GM19324 (cell line): ENCODE data around the gene ITGA4.

Experiments
- ATAC-seq: cut with Tn5 transposase; IDR thresholded peaks from one replicate; pipeline ENCODE4 v1.9.1; 2021; ENCODE audit warnings: mild to moderate bottlenecking, moderate library complexity; ENCODE audit not compliant: unreplicated experiment, low FRiP score

ITGA4 gene

GRCh38 chr2:181457741-181458425, 697 bp downstream of the ITGA4 start:
- ATAC-seq: peak; percentile 35

DNA sequence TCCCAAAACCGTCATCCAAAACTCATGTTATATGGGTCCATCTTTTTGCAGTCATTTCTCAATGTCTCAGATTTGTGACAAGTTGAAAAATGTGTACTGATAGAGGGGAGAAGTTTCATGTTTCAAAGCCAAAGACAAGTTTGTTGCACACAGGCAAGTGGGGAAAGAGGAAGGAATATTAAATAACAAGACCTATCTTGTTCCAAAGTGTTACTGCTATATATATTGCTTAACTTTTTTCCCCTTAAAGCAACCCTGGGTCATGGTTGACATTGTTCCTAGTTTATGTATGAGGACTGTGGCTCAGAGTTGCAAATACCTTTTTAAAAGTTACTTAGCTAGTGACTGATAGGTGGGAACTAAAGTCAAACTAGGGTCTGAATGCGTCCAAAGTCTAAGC, 1.7 kb downstream of the ITGA4 start:
- no peak for ATAC-seq

DNA sequence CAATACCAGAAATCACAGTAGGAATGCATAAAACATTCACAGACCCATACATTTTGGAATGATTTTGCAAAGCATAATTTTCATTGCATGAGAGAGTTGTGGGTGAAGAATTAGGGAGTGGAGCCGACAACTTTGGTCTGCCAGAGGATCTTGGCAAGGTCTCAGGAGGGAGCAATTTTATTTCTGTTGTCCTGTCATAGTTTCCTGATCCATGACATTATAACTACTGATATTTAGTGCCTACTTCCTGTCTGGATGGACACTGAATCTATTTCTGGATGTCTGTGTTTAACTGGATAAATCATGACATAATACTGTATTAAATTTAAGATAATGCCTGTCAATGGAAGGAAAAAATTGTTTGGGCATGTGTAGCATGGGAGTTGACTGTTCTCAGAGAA, 2.4 kb downstream of the ITGA4 start:
- ATAC-seq: no peak

- ATAC-seq: no peak
These were observed 4.1 kb downstream of the ITGA4 start for GRCh38 chr2:181461056-181461997.

- no peak for ATAC-seq
These were observed 4.8 kb downstream of the ITGA4 start for GRCh38 chr2:181462033-181462432.

DNA sequence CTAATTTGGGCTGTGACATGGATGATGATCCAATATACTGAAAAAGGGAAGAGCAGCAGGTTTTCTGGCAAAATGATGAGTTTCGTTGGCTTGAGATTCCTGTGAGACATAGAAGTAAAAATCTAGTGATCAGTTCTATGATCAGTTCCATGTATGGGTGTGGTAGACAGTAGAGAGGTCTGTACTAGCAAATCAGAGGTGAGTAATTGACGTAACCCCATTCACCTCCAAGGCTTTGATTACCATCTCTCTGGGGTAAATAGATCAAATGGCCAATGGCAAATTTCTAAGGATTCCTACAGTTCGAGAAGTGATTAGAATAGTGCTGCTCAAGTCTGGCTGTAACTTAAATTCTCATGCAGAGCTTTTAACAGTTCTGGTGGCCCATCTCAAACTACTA, 6.4 kb downstream of the ITGA4 start:
- no peak for ATAC-seq

- no peak for ATAC-seq
These were observed 7.8 kb downstream of the ITGA4 start for GRCh38 chr2:181464966-181465365.

GRCh38 chr2:181465676-181466375, 8.6 kb downstream of the ITGA4 start:
- no peak for ATAC-seq

GRCh38 chr2:181466661-181467576, 9.7 kb downstream of the ITGA4 start:
- ATAC-seq: no peak

GRCh38 chr2:181467966-181468707, 11.0 kb downstream of the ITGA4 start:
- ATAC-seq: no peak

- no peak for ATAC-seq
These were observed 11.6 kb downstream of the ITGA4 start for GRCh38 chr2:181468811-181469210.

DNA sequence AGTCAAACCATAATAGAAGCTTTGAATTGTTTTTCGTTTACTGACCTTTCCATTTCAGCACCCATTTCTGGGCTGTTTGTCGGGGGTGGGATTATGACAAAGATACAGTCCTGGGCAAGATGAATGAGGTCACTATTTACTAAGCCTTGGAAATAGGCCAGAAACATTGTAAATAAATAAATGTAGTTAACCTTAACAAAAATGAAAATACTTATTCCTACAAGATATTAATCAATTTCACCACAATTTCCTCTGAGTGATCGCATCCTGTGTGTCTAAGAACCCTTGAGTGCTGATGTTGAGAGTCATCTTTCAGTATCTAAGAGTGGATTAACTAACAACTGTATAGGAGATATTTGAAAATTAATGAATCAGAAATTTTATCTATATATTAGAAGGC, 14.0 kb downstream of the ITGA4 start:
- no peak for ATAC-seq

DNA sequence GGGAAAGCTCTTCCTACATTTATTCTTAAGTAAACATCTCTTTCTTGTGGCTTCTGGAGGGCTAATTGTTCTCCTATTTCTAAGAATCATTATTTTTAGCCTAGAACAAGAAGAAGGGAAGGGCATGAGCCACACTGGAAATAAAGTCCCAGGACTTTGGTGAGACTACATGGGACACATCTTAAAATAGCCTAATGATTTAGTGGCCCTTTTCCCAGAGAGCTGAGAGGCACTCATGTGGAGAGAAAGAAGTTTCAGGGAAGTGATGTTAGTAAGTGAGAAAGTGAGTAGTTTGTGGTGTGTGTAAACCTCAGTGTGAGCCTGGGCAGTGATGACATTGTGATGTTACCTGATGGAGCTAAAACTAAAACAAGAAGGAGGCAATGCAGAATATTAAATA, 14.6 kb downstream of the ITGA4 start:
- ATAC-seq: no peak

DNA sequence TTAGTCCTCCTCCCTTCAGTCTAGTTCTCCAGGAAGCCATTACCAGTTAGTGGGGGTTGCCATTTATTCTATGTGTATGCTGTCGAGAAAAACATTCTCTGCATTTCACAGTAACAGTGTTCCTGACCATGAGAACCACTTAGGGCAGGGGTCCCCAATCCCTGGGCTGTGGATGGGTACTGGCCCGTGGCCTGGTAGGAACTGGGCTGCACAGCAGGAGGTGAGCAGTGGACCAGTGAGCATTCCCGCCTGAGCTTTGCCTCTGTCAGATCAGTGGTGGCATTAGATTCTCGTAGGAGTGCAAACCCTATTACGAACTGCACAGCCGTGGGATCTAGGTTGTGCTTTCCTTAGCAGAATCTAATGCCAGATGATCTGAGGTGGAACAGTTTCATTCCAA, 15.8 kb downstream of the ITGA4 start:
- no peak for ATAC-seq

GRCh38 chr2:181474222-181474881, 17.2 kb downstream of the ITGA4 start:
- no peak for ATAC-seq

DNA sequence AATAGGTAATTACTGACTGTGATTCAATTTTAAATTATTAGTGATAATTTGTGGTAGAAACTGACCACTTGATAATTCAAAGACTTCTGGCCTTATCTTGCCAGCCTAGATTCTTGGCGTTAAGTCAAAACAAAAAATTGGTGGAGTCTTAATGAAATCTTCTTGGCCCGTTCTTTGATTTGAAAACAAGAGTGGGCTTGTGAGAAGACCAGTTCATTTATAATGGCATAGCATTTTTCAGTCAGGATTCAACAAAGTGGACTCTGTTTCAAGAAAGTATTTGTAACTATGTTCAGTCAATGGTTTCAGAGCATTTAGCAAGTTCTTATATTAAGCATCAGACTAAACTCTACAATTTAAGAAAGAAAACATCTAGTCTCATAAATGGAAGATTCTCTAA, 26.0 kb downstream of the ITGA4 start:
- ATAC-seq: no peak

DNA sequence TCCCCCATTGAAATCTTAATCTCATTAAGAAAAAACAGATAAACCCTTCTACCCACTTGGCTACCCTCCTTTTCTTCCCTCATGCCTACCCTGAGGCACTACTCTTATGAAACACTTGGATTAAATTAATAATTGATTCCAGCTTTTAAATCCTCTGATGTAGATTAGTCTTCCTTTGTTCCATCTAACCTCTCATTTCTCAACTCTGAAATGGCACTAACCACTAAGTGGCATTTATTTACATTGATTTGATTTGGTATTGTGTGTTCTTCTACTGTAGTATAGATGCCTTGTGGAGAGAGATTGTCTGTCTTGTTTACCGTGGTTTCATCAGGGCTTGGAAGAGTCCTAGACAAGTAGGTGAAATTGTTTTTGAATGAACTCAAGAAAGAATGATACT, 26.7 kb downstream of the ITGA4 start:
- no peak for ATAC-seq

GRCh38 chr2:181484851-181485637, 27.9 kb downstream of the ITGA4 start:
- no peak for ATAC-seq
